NCI-H2029 treated with DMSO at 0.1 percent for 48 hours (cell line): Measurements from ENCODE around the gene SF3B5.
"Not testable (repeated sequence)": the region's sequence is repeated elsewhere in the genome, so short reads cannot be mapped to it uniquely, and the experiment has no call there.

Experiments used
- DNase-seq: peaks from one replicate; lab custom pipeline; 2025; lab: John Stamatoyannopoulos, UW

SF3B5 gene

GRCh38 chr6:144104898-144105487 is 9.6 kb upstream of the SF3B5 start:
- no peak for DNase-seq

GRCh38 chr6:144104488-144104887 is 9.1 kb upstream of the SF3B5 start:
- DNase-seq = no peak

GRCh38 chr6:144103026-144103563 is 7.7 kb upstream of the SF3B5 start:
- DNase-seq = no peak

GRCh38 chr6:144098993-144099392 is 3.6 kb upstream of the SF3B5 start:
- no peak for DNase-seq

GRCh38 chr6:144094731-144095133 is 641 bp downstream of the SF3B5 start:
- no peak for DNase-seq

GRCh38 chr6:144093658-144094057 is 1.7 kb downstream of the SF3B5 start:
- no peak for DNase-seq

- no peak for DNase-seq
Measured at GRCh38 chr6:144093236-144093635, 2.1 kb downstream of the SF3B5 start.

GRCh38 chr6:144090384-144090783 is 5.0 kb downstream of the SF3B5 start:
- no peak for DNase-seq

- no peak for DNase-seq
Measured at GRCh38 chr6:144087789-144088426, 7.5 kb downstream of the SF3B5 start.

- no peak for DNase-seq
Measured at GRCh38 chr6:144086959-144087358, 8.4 kb downstream of the SF3B5 start.

- no peak for DNase-seq
Measured at GRCh38 chr6:144083172-144083571, 12.2 kb downstream of the SF3B5 start.

- DNase-seq = not testable (repeated sequence)
Measured at GRCh38 chr6:144082412-144082811, 13.0 kb downstream of the SF3B5 start.

GRCh38 chr6:144077871-144078270 is 17.5 kb downstream of the SF3B5 start:
- no peak for DNase-seq

GRCh38 chr6:144075875-144076274 is 19.5 kb downstream of the SF3B5 start:
- no peak for DNase-seq

GRCh38 chr6:144075187-144075586 is 20.2 kb downstream of the SF3B5 start:
- no peak for DNase-seq

- no peak for DNase-seq
Measured at GRCh38 chr6:144073024-144073423, 22.3 kb downstream of the SF3B5 start.

GRCh38 chr6:144069506-144069905 is 25.9 kb downstream of the SF3B5 start:
- DNase-seq = no peak

- no peak for DNase-seq
Measured at GRCh38 chr6:144068794-144069193, 26.6 kb downstream of the SF3B5 start.

- no peak for DNase-seq
Measured at GRCh38 chr6:144066741-144067484, 28.5 kb downstream of the SF3B5 start.

- no peak for DNase-seq
Measured at GRCh38 chr6:144066255-144066654, 29.1 kb downstream of the SF3B5 start.

- DNase-seq = no peak
Measured at GRCh38 chr6:144065213-144065660, 30.1 kb downstream of the SF3B5 start.

- DNase-seq = no peak
Measured at GRCh38 chr6:144064402-144065212, 30.8 kb downstream of the SF3B5 start.
